DMS53 treated with DMSO at 0.1 percent for 48 hours (cell line): Measurements from ENCODE around the gene DISC1.
"Not testable (repeated sequence)": the region's sequence is repeated elsewhere in the genome, so short reads cannot be mapped to it uniquely, and the experiment has no call there.

Source experiments
- DNase-seq: peaks from one replicate; lab custom pipeline; 2025; ENCODE audit not compliant: unreplicated experiment; lab: John Stamatoyannopoulos, UW

The DISC1 gene

GRCh38 chr1:231605149-231606100, 21.2 kb upstream of the DISC1 start:
- DNase-seq = no peak

- DNase-seq = no peak
These were observed 19.9 kb upstream of the DISC1 start for GRCh38 chr1:231606712-231607111.

GRCh38 chr1:231610388-231610787, 16.2 kb upstream of the DISC1 start:
- DNase-seq = no peak

- DNase-seq = no peak
These were observed 15.5 kb upstream of the DISC1 start for GRCh38 chr1:231611111-231611510.

- no peak for DNase-seq
These were observed 14.7 kb upstream of the DISC1 start for GRCh38 chr1:231611851-231612250.

- no peak for DNase-seq
These were observed 14.0 kb upstream of the DISC1 start for GRCh38 chr1:231612393-231613089.

GRCh38 chr1:231613419-231614349, 12.9 kb upstream of the DISC1 start:
- no peak for DNase-seq

GRCh38 chr1:231616667-231617066, 9.9 kb upstream of the DISC1 start:
- DNase-seq = no peak

GRCh38 chr1:231618609-231619256, 7.9 kb upstream of the DISC1 start:
- DNase-seq = no peak

- DNase-seq = no peak
These were observed 7.3 kb upstream of the DISC1 start for GRCh38 chr1:231619257-231619634.

GRCh38 chr1:231625042-231625441, 1.5 kb upstream of the DISC1 start:
- DNase-seq = not testable (repeated sequence)

GRCh38 chr1:231625975-231626534, 535 bp upstream of the DISC1 start:
- DNase-seq = peak; percentile 6

GRCh38 chr1:231626951-231627614, 493 bp downstream of the DISC1 start:
- peak; percentile 58 for DNase-seq

- peak; percentile 75 for DNase-seq
These were observed 1.8 kb downstream of the DISC1 start for GRCh38 chr1:231628207-231628876.

- DNase-seq = no peak
These were observed 2.5 kb downstream of the DISC1 start for GRCh38 chr1:231629132-231629531.

- DNase-seq = no peak
These were observed 4.1 kb downstream of the DISC1 start for GRCh38 chr1:231630558-231631205.

- DNase-seq = no peak
These were observed 5.1 kb downstream of the DISC1 start for GRCh38 chr1:231631717-231632116.

GRCh38 chr1:231632119-231632518, 5.5 kb downstream of the DISC1 start:
- no peak for DNase-seq
